HK-2 (cell line): Measurements from ENCODE around the gene ARID5A.
"Not testable (repeated sequence)": the region's sequence is repeated elsewhere in the genome, so short reads cannot be mapped to it uniquely, and the experiment has no call there.

Source experiments
- DNase-seq: peaks from one replicate; pipeline ENCODE4 v3.0.0-alpha.2; 2018; ENCODE audit not compliant: unreplicated experiment

Gene ARID5A

DNA sequence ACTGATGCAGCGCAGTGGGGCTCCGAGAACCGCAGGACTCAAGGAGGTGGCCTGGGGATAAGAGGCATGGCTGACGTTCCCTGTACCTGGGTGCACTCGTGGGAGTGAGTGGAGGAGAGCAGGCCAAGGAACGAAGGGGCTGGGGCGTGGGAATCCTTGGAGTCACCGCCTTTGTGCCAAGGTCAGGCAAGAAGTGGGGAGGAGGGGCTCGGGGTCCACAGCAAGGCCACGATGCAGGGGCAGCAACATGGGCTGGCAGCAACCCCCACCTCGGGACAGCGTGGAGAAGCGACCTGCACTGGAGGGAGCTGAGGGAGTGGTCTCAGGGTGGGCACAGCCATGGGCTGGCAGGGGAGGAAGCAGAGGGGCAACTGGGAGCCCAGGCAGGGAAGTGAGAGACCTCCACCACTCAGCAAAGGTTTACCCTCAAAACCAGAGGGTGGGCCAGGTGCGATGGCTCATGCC is 18.6 kb downstream of the ARID5A start:
- DNase-seq: no peak

DNA sequence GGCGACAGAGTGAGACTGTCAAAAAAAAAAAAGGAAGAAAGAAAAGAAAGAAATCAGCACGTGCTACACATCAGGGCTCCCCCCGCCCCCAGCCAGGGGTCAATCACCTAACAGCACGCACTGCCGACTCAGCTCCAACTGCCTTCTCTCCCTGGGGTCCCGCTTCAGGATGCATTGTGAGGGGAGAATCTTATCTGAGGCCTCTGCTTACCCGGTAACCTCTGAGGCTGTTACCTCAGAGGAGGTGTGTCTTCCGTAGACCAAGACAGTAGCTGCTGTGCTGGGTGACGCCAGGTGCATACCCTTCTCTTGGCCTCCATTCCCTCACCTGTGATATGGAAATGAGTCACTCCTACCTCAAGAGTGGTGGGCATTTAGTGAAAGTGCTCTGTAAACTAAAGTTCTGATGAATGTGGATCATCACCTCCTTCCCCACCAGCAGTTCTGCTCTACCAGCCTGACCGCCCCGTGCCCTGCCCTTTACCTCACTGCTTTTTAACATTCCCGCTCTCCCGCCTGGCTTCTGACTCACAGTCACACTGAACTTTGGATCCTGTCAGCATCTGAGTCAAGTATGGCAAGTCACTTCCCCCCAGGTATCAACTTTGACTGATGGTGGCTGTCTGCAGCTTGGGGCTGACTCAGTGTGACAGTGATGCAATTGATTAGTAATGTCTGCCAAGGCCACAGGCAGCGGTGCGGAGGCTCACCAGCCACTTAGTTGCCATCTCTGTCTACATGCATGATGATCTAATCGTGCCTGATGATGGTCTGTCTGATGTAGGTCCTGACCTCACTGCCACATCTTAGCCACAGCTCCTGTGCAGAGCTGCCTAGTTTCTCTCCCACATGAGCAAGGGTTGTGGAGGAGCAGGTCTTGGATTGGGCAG is 20.1 kb downstream of the ARID5A start:
- peak; percentile 94 for DNase-seq

GRCh38 chr2:96557421-96557820 is 20.9 kb downstream of the ARID5A start:
- not testable (repeated sequence) for DNase-seq

- DNase-seq: no peak
Observed at GRCh38 chr2:96558061-96558460, 21.5 kb downstream of the ARID5A start.

DNA sequence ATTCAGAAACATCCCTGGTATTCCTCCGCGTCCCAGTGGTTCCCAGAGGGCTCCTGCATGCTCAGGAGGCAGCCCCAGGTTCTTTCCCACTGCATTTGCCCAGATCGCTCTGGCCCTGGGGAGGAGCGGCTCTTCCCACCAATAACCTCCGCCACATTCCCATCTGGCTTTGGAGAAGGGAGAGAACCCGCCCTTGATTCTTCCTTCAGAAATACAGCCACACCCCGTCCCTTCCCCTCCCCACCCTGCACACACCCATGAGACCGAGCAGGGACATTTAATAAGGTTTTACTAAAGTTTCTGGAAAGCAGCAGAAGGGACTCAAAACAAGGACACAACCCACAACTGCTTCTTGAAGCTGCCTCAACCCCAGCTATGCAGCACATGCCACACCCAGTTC is 21.9 kb downstream of the ARID5A start:
- no peak for DNase-seq

- DNase-seq: no peak
Observed at GRCh38 chr2:96564026-96564425, 27.5 kb downstream of the ARID5A start.

- no peak for DNase-seq
Observed at GRCh38 chr2:96564563-96564962, 28.0 kb downstream of the ARID5A start.

DNA sequence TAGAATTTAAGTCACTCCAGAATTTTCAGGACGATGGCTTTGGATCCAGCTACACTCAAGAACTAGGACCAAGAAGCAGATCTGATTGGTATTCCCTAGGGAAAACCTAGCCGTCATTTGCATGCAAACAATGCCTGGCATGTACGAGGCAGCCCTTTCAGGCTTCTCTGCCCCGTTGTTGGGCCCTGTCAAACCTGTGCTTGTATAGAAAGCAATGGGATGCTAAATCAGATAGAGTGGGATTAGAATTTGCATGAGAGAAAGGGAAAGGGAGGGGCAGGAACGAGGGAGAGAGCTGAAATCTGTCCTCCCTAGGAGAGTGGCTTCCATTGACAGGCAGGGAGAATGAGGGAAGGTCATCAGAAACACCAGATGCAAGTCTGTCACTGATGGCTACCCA is 28.6 kb downstream of the ARID5A start:
- no peak for DNase-seq

GRCh38 chr2:96568094-96568493 is 31.5 kb downstream of the ARID5A start:
- no peak for DNase-seq

DNA sequence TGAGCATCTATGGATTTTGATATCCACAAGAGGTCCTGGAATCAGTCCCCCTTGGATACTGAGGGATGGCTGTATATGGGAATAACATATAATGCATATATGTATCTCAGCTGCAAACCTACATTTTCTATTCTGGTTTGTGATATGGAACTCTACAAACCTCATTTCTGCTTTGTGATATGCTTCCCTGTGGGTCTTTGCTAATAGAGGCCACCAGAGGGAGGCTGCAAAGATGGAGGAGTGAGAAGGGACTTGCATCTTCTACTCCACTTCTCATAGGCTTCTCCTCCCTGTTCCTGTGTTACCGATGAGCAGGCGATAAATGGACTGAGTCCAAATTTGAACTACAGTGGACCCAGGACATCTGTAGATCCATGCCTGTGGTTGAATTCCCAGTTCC is 37.8 kb downstream of the ARID5A start:
- DNase-seq: no peak

DNA sequence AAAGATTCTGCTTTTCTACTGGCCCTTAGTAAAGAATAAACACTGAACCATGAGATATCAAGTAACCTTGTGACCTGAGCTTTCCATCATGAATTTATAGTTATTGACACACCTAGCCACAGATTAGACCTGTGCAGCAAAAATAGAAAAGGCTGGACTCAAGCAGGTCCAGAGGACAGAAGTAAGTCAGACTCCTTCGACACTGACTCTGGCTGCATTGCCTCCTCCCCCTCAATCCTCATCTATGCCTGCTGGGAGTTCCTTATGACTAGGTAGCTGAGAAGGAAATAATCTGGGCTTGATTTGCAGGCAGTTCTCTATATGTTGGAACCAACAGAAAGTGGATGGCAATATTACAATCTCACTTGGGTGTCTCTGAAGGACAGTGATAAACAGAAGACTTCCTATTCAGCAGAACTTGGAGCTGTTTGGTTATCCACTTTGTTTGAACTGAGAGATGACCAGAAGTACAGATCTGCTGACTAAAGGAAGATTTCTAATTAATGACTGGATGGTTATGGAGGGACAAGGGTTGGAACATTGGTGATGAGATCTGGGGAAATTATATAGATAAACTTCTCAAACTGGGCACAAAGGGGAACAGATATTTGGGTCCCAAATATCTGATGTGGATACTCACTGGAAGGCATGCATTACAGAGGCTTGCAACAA is 39.4 kb downstream of the ARID5A start:
- no peak for DNase-seq

GRCh38 chr2:96577501-96577900 is 40.9 kb downstream of the ARID5A start:
- no peak for DNase-seq

GRCh38 chr2:96578731-96579130 is 42.2 kb downstream of the ARID5A start:
- no peak for DNase-seq

GRCh38 chr2:96579422-96579821 is 42.9 kb downstream of the ARID5A start:
- DNase-seq: no peak

GRCh38 chr2:96580771-96581170 is 44.2 kb downstream of the ARID5A start:
- peak; percentile 48 for DNase-seq

GRCh38 chr2:96584017-96584416 is 47.5 kb downstream of the ARID5A start:
- DNase-seq: no peak

- DNase-seq: no peak
Observed at GRCh38 chr2:96587843-96588242, 51.3 kb downstream of the ARID5A start.

GRCh38 chr2:96591054-96591453 is 54.5 kb downstream of the ARID5A start:
- DNase-seq: no peak

GRCh38 chr2:96591494-96591893 is 54.9 kb downstream of the ARID5A start:
- no peak for DNase-seq

- DNase-seq: no peak
Observed at GRCh38 chr2:96594282-96594681, 57.7 kb downstream of the ARID5A start.

GRCh38 chr2:96594691-96595152 is 58.2 kb downstream of the ARID5A start:
- DNase-seq: no peak

DNA sequence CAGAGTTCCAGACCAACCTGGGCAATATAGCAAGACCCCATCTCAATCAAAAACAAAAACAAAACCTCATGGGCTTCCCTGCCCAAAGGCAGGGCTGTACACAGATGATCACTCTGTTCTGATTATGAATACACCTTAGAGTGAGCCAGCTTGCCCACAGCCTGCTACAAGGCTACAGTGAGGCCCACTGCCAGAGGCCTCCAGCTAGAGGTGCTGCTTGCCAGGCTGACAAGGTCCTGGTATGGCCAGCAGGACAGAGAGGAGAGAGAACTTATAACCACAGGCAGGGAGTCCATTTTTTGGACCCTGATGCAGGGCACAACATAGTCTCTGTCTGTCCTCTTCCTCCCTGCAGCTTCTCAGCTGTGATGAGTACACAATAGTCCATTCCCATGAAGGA is 60.0 kb downstream of the ARID5A start:
- no peak for DNase-seq

- DNase-seq: no peak
Observed at GRCh38 chr2:96599941-96600340, 63.4 kb downstream of the ARID5A start.
